Activated CD8-positive, alpha-beta T cell treated with anti-CD3 and anti-CD28 coated beads for 36 hours (primary cell): Measurements from ENCODE around the gene ATP2C2. TPM values are rescaled to one million over a fixed set of nuclear protein-coding genes. Genes with fewer than 3 reads are reported as not detected.

Experiments used
- ATAC-seq: fragments of 200-7000 bp; cut with Tn5 transposase; one replicate; pipeline ENCODE4 v1.10.0; 2021; ENCODE audit warnings: mild to moderate bottlenecking, moderate library complexity
- CTCF ChIA-PET: fragments of 350-600 bp; sonication (Branson Sonifier 250); formaldehyde crosslinking; loops from one replicate; lab custom pipeline; 2021; ENCODE audit warnings: antibody characterized with exemption; lab: Charles Lee
- POLR2A ChIA-PET: fragments of 350-600 bp; sonication (Branson Sonifier 250); formaldehyde crosslinking; loops from one replicate; lab custom pipeline; 2021; ENCODE audit warnings: antibody characterized with exemption; lab: Charles Lee
- DNase-seq: peaks from one replicate; pipeline ENCODE4 v3.0.0-alpha.2; 2020
- H3K27ac Mint-ChIP-seq: one replicate; pipeline ENCODE4 v1.8.0; 2021; ENCODE audit warnings: mild to moderate bottlenecking, mixed read lengths
- H3K27me3 Mint-ChIP-seq: one replicate; pipeline ENCODE4 v1.8.0; 2021; ENCODE audit warnings: mixed read lengths
- H3K36me3 Mint-ChIP-seq: one replicate; pipeline ENCODE4 v1.8.0; 2021; ENCODE audit warnings: low read depth, mixed read lengths
- H3K4me1 Mint-ChIP-seq: one replicate; pipeline ENCODE4 v1.8.0; 2021; ENCODE audit warnings: low read depth, mixed read lengths
- H3K4me3 Mint-ChIP-seq: one replicate; pipeline ENCODE4 v1.8.0; 2021; ENCODE audit warnings: mild to moderate bottlenecking, moderate library complexity, mixed read lengths
- H3K9me3 Mint-ChIP-seq: one replicate; pipeline ENCODE4 v1.8.0; 2021; ENCODE audit warnings: mixed read lengths
- CTCF ChIP-seq: fragments of 200-600 bp; IDR thresholded peaks from one replicate; pipeline ENCODE4 v1.8.0; 2022; ENCODE audit warnings: antibody characterized with exemption, mild to moderate bottlenecking
- intact Hi-C: fragments of 100-400 bp; cut with micrococcal nuclease; formaldehyde crosslinking; loops from one replicate; pipeline ENCODE4 v1.10.0; 2022
- total RNA-seq, 2 experiments: library from RNA; stranded (reverse); gene quantifications; one replicate each; pipeline ENCODE4 v1.2.3, GENCODE V29; 2021

The ATP2C2 gene
- total RNA-seq, 2 experiments from 2014 or later, result not detected

- H3K9me3 Mint-ChIP-seq, result no peaks in the 10 kb centered on the region
- H3K27me3 Mint-ChIP-seq, result no peaks in the 10 kb centered on the region
- no peak overlapping the region for H3K4me3 Mint-ChIP-seq
- ChIA-PET POLR2A (no interaction called here), CTCF (no interaction called here)
- H3K4me1 Mint-ChIP-seq, result no peaks in the 10 kb centered on the region
- TF ChIP-seq CTCF, result no peak
- H3K36me3 Mint-ChIP-seq, result no peaks in the 10 kb centered on the region
- ATAC-seq (no peak), DNase-seq (no peak)
- no peak overlapping the region for H3K27ac Mint-ChIP-seq
- intact Hi-C loops, result no loop called here
Observed at GRCh38 chr16:84455031-84455430, 86.7 kb downstream of the ATP2C2 start.

DNA sequence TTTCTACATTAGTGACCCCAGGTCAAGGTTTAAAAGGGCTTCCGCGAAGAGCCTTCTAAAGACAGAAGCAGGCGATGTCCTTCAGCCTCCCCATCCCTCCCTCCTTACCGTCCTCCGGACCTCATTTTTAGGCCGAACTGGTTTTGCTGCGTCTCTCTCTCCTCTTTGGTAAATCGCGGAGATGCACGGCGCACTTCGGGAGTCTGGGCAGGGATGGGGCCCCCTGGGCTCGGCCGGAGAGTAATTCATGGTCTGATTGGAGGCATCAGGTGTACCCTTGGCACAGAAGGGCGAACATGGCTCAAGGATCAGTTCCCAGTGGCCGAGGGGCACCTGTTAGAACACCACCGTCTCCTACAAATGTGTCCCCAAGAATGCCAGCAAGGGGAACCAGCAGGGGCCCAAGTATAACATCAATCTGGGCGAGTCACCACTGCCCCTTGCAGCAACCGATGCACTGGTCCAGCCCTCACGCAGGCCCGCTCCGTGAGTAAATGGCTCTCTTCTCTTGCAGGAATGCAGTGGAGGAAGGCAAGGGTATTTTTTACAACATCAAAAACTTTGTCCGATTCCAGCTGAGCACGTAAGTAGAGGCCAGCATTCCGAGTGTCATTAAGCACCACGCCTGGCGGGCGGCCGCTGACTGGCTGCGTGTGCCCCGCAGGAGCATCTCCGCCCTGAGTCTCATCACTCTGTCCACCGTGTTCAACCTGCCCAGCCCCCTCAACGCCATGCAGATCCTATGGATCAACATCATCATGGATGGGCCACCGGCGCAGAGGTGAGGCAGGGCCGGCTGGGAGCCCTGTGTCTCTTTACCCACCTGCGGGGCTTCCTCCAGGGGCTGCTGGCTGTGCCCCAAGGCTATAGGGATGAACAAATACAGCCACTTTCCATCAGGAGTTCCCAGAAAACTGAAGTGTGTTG, 90.5 kb downstream of the ATP2C2 start:
- ChIA-PET POLR2A (no interaction called here), CTCF (no interaction called here)
- Mint-ChIP-seq H3K27ac (no peak overlapping the region), H3K27me3 (no peaks in the 10 kb centered on the region), H3K9me3 (no peaks in the 10 kb centered on the region), H3K4me3 (no peak overlapping the region), H3K36me3 (no peaks in the 10 kb centered on the region), H3K4me1 (no peaks in the 10 kb centered on the region)
- intact Hi-C loops, result no loop called here
- no peak for TF ChIP-seq CTCF
- DNase-seq, result no peak
- no peak for ATAC-seq

DNA sequence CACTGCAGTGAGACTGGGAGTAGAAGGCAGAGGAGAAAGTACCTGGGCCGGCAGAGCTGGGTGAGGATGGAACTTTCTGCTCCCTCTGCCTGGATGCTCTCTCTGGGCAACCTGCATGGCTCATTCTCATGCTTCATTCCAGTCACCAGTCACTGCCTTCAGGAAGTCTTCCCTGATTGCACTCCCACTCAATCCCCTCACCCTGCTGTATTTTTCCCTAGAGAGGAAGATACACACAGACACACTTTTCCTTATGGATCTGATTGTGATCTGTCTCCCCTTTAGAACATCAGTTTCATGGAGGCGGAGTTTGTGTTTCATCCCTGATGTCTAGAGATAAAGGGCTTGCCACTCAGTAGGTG, 91.2 kb downstream of the ATP2C2 start:
- Mint-ChIP-seq H3K4me3 (no peak overlapping the region), H3K9me3 (no peaks in the 10 kb centered on the region), H3K4me1 (no peaks in the 10 kb centered on the region), H3K27ac (no peak overlapping the region), H3K27me3 (no peaks in the 10 kb centered on the region), H3K36me3 (no peaks in the 10 kb centered on the region)
- CTCF ChIA-PET, result no interaction called here
- DNase-seq (no peak), ATAC-seq (no peak)
- intact Hi-C loops, result no loop called here
- POLR2A ChIA-PET, result no interaction called here
- no peak for TF ChIP-seq CTCF

GRCh38 chr16:84459941-84460405, 91.6 kb downstream of the ATP2C2 start:
- no peaks in the 10 kb centered on the region for H3K27me3 Mint-ChIP-seq
- ATAC-seq (no peak), DNase-seq (no peak)
- TF ChIP-seq CTCF, result no peak
- H3K27ac Mint-ChIP-seq, result no peak overlapping the region
- H3K4me1 Mint-ChIP-seq, result no peaks in the 10 kb centered on the region
- H3K9me3 Mint-ChIP-seq, result no peaks in the 10 kb centered on the region
- ChIA-PET CTCF (no interaction called here), POLR2A (no interaction called here)
- no peaks in the 10 kb centered on the region for H3K36me3 Mint-ChIP-seq
- intact Hi-C loops, result no loop called here
- H3K4me3 Mint-ChIP-seq, result no peak overlapping the region

- no peak for ATAC-seq
- TF ChIP-seq CTCF, result no peak
- H3K9me3 Mint-ChIP-seq, result no peaks in the 10 kb centered on the region
- CTCF ChIA-PET, result no interaction called here
- H3K36me3 Mint-ChIP-seq, result no peaks in the 10 kb centered on the region
- no peaks in the 10 kb centered on the region for H3K27me3 Mint-ChIP-seq
- POLR2A ChIA-PET, result no interaction called here
- no peak for DNase-seq
- no peaks in the 10 kb centered on the region for H3K4me1 Mint-ChIP-seq
- H3K27ac Mint-ChIP-seq, result no peak overlapping the region
- intact Hi-C loops, result no loop called here
- no peak overlapping the region for H3K4me3 Mint-ChIP-seq
Observed at GRCh38 chr16:84460406-84461028, 92.2 kb downstream of the ATP2C2 start.
